ENCODE results near the gene SLC35D2.

- TF ChIP-seq CTCF (conservative IDR thresholded peaks at IDR 0.05; ENCODE audit: low read length) (no peak), EZH2phosphoT487 (IDR thresholded peaks at IDR 0.05; ENCODE audit: borderline replicate concordance) (no peak)
These were observed 40.5 kb upstream of the SLC35D2 start for GRCh38 chr9:96423985-96424336.
